ENCODE results near the gene MYO19. TPM values are rescaled to one million over a fixed set of nuclear protein-coding genes. Genes with fewer than 3 reads are reported as not detected.

The MYO19 gene
- total and polyA plus RNA-seq, 2 experiments from 2014 or later, result 14.9 to 34.4 TPM

- Histone ChIP-seq H3K9me2 (ENCODE audit: insufficient read depth) (no peaks in the 10 kb centered on the region), H3K4me1 (ENCODE audit: insufficient read depth) (peaks cover 13% of the 10 kb centered on the region), H3K4me2 (ENCODE audit: unreplicated experiment) (no peak overlapping the region), H3K27me3 (replicated peaks; ENCODE audit: insufficient read depth) (no peaks in the 10 kb centered on the region), H3K9ac (no peak overlapping the region), H4K20me1 (ENCODE audit: insufficient read depth) (peaks cover 14% of the 10 kb centered on the region; the same call in 1 of the 2 replicates), H3K4me3 (no peak overlapping the region), H2AFZ (no peak overlapping the region), H3F3A (ENCODE audit: insufficient read depth) (peaks cover 38% of the 10 kb centered on the region), H3K27ac (no peak overlapping the region), H3K36me3 (ENCODE audit: low read depth) (peaks cover 66% of the 10 kb centered on the region), H3K79me2 (ENCODE audit: insufficient read depth) (peaks cover 95% of the 10 kb centered on the region), H3K9me3 (ENCODE audit: low read depth) (no peaks in the 10 kb centered on the region)
- DNase-seq, result no peak
- TF ChIP-seq EZH2 (IDR thresholded peaks at IDR 0.05; ENCODE audit: insufficient read depth, poor library complexity, severe bottlenecking), result no peak
- TF ChIP-seq EZH2phosphoT487 (IDR thresholded peaks at IDR 0.05; ENCODE audit: insufficient read depth, low read depth), result no peak
- in situ Hi-C loops (cut with MboI), result no loop called here
- WGBS, 2 experiments (ENCODE audit: low coverage in 1 of 2, low lambda C conversion rate in 2 of 2, missing lambda C conversion rate in 2 of 2), result 74 to 77% methylated on average over 2 of the region's 2 CpGs
Measured at GRCh38 chr17:36576793-36577192, 42.1 kb upstream of the MYO19 start.

GRCh38 chr17:36575028-36575427 lies 40.4 kb upstream of the MYO19 start:
- in situ Hi-C loops (cut with MboI), result no loop called here
- H3F3A ChIP-seq (ENCODE audit: insufficient read depth), result peaks cover 39% of the 10 kb centered on the region
- peaks cover 13% of the 10 kb centered on the region for H3K4me1 ChIP-seq (ENCODE audit: insufficient read depth)
- no peaks in the 10 kb centered on the region for H3K9me3 ChIP-seq (ENCODE audit: low read depth)
- H3K79me2 ChIP-seq (ENCODE audit: insufficient read depth), result peaks cover 95% of the 10 kb centered on the region
- TF ChIP-seq EZH2phosphoT487 (IDR thresholded peaks at IDR 0.05; ENCODE audit: insufficient read depth, low read depth), result no peak
- no peak for TF ChIP-seq EZH2 (IDR thresholded peaks at IDR 0.05; ENCODE audit: insufficient read depth, poor library complexity, severe bottlenecking)
- no peaks in the 10 kb centered on the region for H3K9me2 ChIP-seq (ENCODE audit: insufficient read depth)
- peaks cover 14% of the 10 kb centered on the region; the same call in 1 of the 2 replicates for H4K20me1 ChIP-seq (ENCODE audit: insufficient read depth)
- peaks cover 60% of the 10 kb centered on the region for H3K36me3 ChIP-seq (ENCODE audit: low read depth)
- no peak overlapping the region for H3K27ac ChIP-seq
- H3K27me3 ChIP-seq (replicated peaks; ENCODE audit: insufficient read depth), result no peaks in the 10 kb centered on the region
- no peak overlapping the region for H3K4me3 ChIP-seq
- WGBS, 2 experiments (ENCODE audit: low coverage in 1 of 2, low lambda C conversion rate in 2 of 2, missing lambda C conversion rate in 2 of 2), result 86 to 89% methylated on average over 12 of the region's 12 CpGs
- DNase-seq, result no peak
- H2AFZ ChIP-seq, result no peak overlapping the region
- H3K9ac ChIP-seq, result no peak overlapping the region
- H3K4me2 ChIP-seq (ENCODE audit: unreplicated experiment), result no peak overlapping the region

GRCh38 chr17:36566081-36566480 lies 31.4 kb upstream of the MYO19 start:
- TF ChIP-seq EZH2 (IDR thresholded peaks at IDR 0.05; ENCODE audit: insufficient read depth, poor library complexity, severe bottlenecking), result no peak
- no peak for TF ChIP-seq EZH2phosphoT487 (IDR thresholded peaks at IDR 0.05; ENCODE audit: insufficient read depth, low read depth)
- H3K4me1 ChIP-seq (ENCODE audit: insufficient read depth), result no peaks in the 10 kb centered on the region
- 96 to 98% methylated on average over 4 of the region's 4 CpGs for WGBS, 2 experiments (ENCODE audit: low coverage in 1 of 2, low lambda C conversion rate in 2 of 2, missing lambda C conversion rate in 2 of 2)
- H3K9me2 ChIP-seq (ENCODE audit: insufficient read depth), result no peaks in the 10 kb centered on the region
- H2AFZ ChIP-seq, result no peak overlapping the region
- peaks cover 100% of the 10 kb centered on the region for H3K79me2 ChIP-seq (ENCODE audit: insufficient read depth)
- no peak overlapping the region for H3K27ac ChIP-seq
- H3K9ac ChIP-seq, result no peak overlapping the region
- H3K27me3 ChIP-seq (replicated peaks; ENCODE audit: insufficient read depth), result no peaks in the 10 kb centered on the region
- H3F3A ChIP-seq (ENCODE audit: insufficient read depth), result peaks cover 11% of the 10 kb centered on the region; the same call in 1 of the 2 replicates
- H3K36me3 ChIP-seq (ENCODE audit: low read depth), result peaks cover 66% of the 10 kb centered on the region
- no peak for DNase-seq
- no peak overlapping the region for H3K4me2 ChIP-seq (ENCODE audit: unreplicated experiment)
- peaks cover 4% of the 10 kb centered on the region; the same call in 1 of the 2 replicates for H4K20me1 ChIP-seq (ENCODE audit: insufficient read depth)
- H3K4me3 ChIP-seq, result no peak overlapping the region
- in situ Hi-C loops (cut with MboI), result no loop called here
- no peaks in the 10 kb centered on the region for H3K9me3 ChIP-seq (ENCODE audit: low read depth)

GRCh38 chr17:36553459-36553858 lies 18.8 kb upstream of the MYO19 start:
- in situ Hi-C loops (cut with MboI), result no loop called here
- Histone ChIP-seq H3K36me3 (ENCODE audit: low read depth) (peaks cover 40% of the 10 kb centered on the region), H3F3A (ENCODE audit: insufficient read depth) (peaks cover 15% of the 10 kb centered on the region), H4K20me1 (ENCODE audit: insufficient read depth) (peaks cover 42% of the 10 kb centered on the region), H3K79me2 (ENCODE audit: insufficient read depth) (peaks cover 100% of the 10 kb centered on the region), H3K9me2 (ENCODE audit: insufficient read depth) (no peaks in the 10 kb centered on the region), H3K4me3 (no peak overlapping the region), H3K4me1 (ENCODE audit: insufficient read depth) (peaks cover 11% of the 10 kb centered on the region), H3K27ac (no peak overlapping the region), H3K4me2 (ENCODE audit: unreplicated experiment) (no peak overlapping the region), H3K27me3 (replicated peaks; ENCODE audit: insufficient read depth) (no peaks in the 10 kb centered on the region), H3K9me3 (ENCODE audit: low read depth) (no peaks in the 10 kb centered on the region), H2AFZ (no peak overlapping the region), H3K9ac (no peak overlapping the region)
- DNase-seq, result no peak
- WGBS, 2 experiments (ENCODE audit: low coverage in 1 of 2, low lambda C conversion rate in 2 of 2, missing lambda C conversion rate in 2 of 2), result 85 to 90% methylated on average over 3 of the region's 3 CpGs
- TF ChIP-seq EZH2 (IDR thresholded peaks at IDR 0.05; ENCODE audit: insufficient read depth, poor library complexity, severe bottlenecking), result no peak
- TF ChIP-seq EZH2phosphoT487 (IDR thresholded peaks at IDR 0.05; ENCODE audit: insufficient read depth, low read depth), result no peak

Data from GM23248 (cell line).